Activated B cell treated with CpG ODN at 0.5 μM for 24 hours (primary cell): Measurements from ENCODE around the gene FAF1. TPM values are rescaled to one million over a fixed set of nuclear protein-coding genes. Genes with fewer than 3 reads are reported as not detected.

Source experiments
- ATAC-seq: fragments of 200-7000 bp; cut with Tn5 transposase; one replicate; pipeline ENCODE4 v1.10.0; 2021; ENCODE audit warnings: low read depth, mild to moderate bottlenecking, moderate library complexity
- CTCF ChIA-PET: fragments of 350-600 bp; sonication (Branson Sonifier 250); formaldehyde crosslinking; loops from one replicate; lab custom pipeline; 2021; ENCODE audit warnings: antibody characterized with exemption; lab: Charles Lee
- POLR2A ChIA-PET: fragments of 350-600 bp; sonication (Branson Sonifier 250); formaldehyde crosslinking; loops from one replicate; lab custom pipeline; 2021; ENCODE audit warnings: antibody characterized with exemption; lab: Charles Lee
- DNase-seq: peaks from one replicate; pipeline ENCODE4 v3.0.0; 2022
- H3K27ac Mint-ChIP-seq: one replicate; pipeline ENCODE4 v1.8.0; 2020; ENCODE audit warnings: mixed read lengths
- H3K27me3 Mint-ChIP-seq: one replicate; pipeline ENCODE4 v1.8.0; 2021; ENCODE audit warnings: mixed read lengths
- H3K36me3 Mint-ChIP-seq: one replicate; pipeline ENCODE4 v1.8.0; 2021; ENCODE audit warnings: low read depth, mixed read lengths
- H3K4me1 Mint-ChIP-seq: one replicate; pipeline ENCODE4 v1.8.0; 2021; ENCODE audit warnings: mixed read lengths
- H3K4me3 Mint-ChIP-seq: one replicate; pipeline ENCODE4 v1.8.0; 2020; ENCODE audit warnings: mild to moderate bottlenecking, mixed read lengths
- H3K9me3 Mint-ChIP-seq: one replicate; pipeline ENCODE4 v1.8.0; 2020; ENCODE audit warnings: mixed read lengths
- intact Hi-C: fragments of 100-400 bp; cut with micrococcal nuclease; formaldehyde crosslinking; loops from one replicate; pipeline ENCODE4 v1.15.1; 2024
- total RNA-seq: library from RNA; stranded (reverse); gene quantifications from 2 replicates; pipeline ENCODE4 v1.2.3, GENCODE V29; 2022
- TF ChIP-seq, protein P1 (sequence below): fragments of 200-600 bp; IDR thresholded peaks from one replicate; pipeline ENCODE4 v1.8.0; 2022; ENCODE audit warnings: antibody characterized with exemption, mild to moderate bottlenecking

The FAF1 gene
- total RNA-seq, 1 donor from 2014 or later: 61.7 TPM

- H3K27me3 Mint-ChIP-seq: peaks cover 79% of the 10 kb centered on the region
- no peak for DNase-seq
- no peaks in the 10 kb centered on the region for H3K9me3 Mint-ChIP-seq
- no peak overlapping the region for H3K4me3 Mint-ChIP-seq
- TF ChIP-seq, protein P1, sequence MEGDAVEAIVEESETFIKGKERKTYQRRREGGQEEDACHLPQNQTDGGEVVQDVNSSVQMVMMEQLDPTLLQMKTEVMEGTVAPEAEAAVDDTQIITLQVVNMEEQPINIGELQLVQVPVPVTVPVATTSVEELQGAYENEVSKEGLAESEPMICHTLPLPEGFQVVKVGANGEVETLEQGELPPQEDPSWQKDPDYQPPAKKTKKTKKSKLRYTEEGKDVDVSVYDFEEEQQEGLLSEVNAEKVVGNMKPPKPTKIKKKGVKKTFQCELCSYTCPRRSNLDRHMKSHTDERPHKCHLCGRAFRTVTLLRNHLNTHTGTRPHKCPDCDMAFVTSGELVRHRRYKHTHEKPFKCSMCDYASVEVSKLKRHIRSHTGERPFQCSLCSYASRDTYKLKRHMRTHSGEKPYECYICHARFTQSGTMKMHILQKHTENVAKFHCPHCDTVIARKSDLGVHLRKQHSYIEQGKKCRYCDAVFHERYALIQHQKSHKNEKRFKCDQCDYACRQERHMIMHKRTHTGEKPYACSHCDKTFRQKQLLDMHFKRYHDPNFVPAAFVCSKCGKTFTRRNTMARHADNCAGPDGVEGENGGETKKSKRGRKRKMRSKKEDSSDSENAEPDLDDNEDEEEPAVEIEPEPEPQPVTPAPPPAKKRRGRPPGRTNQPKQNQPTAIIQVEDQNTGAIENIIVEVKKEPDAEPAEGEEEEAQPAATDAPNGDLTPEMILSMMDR: no peak
- ATAC-seq: no peak
- no peak overlapping the region for H3K27ac Mint-ChIP-seq
- ChIA-PET POLR2A (no interaction called here), CTCF (no interaction called here)
- peaks cover 38% of the 10 kb centered on the region for H3K4me1 Mint-ChIP-seq
- intact Hi-C loops: loop anchor here (10.0 kb wide), 1 partner anchor 548 kb away; the partner anchor contains the start of gene CDKN2C
- H3K36me3 Mint-ChIP-seq: peaks cover 2% of the 10 kb centered on the region
Measured at GRCh38 chr1:50426702-50427085, 533.4 kb downstream of the FAF1 start.

DNA sequence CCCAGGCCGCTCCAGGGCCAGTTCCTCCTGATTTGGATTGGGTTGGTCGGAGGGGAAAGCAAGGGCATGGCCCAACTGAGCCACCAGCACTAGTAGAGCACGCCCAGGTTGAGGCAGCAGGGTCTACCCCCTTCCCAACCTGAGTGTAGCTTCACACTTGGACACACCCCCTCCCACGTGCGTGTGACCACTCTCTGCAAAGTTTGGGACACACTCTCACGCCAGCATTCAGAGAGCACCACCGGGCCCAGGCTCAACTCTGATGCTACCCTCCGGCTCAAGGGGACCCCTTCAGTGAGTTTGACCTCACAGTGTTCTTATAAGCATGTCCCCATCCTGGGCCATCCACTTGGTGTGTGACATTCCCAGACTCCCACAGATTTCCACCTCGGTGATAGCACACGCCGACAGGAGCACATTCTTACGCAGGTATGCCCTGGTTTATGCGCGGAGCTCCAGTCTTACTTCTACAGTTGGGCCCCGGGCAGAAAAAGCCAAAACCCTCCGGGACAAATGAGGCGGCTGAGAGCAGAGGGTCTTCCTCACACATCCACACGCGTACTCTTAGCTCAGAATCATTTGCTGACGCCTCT, 533.9 kb downstream of the FAF1 start:
- DNase-seq (no peak), ATAC-seq (no peak)
- TF ChIP-seq, protein P1: no peak
- intact Hi-C loops: loop anchor here (10.0 kb wide), 1 partner anchor 549 kb away; the partner anchor contains the start of gene CDKN2C
- Mint-ChIP-seq H3K4me3 (no peak overlapping the region), H3K36me3 (peaks cover 2% of the 10 kb centered on the region), H3K27ac (no peak overlapping the region), H3K4me1 (peaks cover 41% of the 10 kb centered on the region), H3K9me3 (no peaks in the 10 kb centered on the region), H3K27me3 (peaks cover 78% of the 10 kb centered on the region)
- POLR2A ChIA-PET: no interaction called here
- CTCF ChIA-PET: no interaction called here

DNA sequence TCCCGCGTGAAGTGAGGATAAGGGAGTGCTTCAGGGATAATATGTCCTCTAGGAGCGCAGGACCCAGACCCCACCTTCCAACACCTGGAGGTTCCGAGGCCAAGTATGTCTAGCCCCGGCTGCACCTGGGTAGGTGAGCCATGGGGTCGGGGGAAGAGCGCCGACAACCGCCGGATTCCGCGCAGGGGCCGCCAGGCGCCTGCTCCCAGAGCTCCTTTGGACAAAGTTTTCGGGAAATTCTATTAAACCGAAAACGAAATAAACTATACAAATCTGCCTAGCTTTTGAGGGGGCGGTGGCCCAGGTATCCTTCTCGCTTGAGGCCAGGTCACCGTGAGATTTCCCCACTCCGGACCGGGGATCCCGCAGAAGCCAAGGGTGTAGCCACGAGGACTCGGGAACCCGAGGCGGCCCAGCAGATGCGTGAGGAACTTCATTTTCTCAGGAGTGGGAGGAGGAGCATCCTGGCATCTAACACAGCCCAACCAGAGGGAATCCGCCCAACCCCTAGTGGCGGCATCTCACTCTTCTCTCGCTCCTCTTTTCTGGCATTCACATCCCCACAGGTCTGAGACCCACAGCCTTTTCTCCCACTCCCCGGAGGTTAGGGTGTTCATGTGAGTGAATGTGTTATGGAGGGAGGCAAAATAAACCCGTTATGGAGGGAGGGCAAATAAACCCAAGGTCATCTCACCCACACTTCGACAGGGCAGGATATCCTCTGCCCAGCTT, 534.5 kb downstream of the FAF1 start:
- Mint-ChIP-seq H3K27me3 (peaks cover 74% of the 10 kb centered on the region), H3K4me1 (peaks cover 42% of the 10 kb centered on the region), H3K9me3 (no peaks in the 10 kb centered on the region), H3K36me3 (peaks cover 2% of the 10 kb centered on the region), H3K27ac (no peak overlapping the region), H3K4me3 (peak overlapping the region; percentile 86)
- TF ChIP-seq, protein P1: no peak
- intact Hi-C loops: loop anchor here (10.0 kb wide), 1 partner anchor 549 kb away; the partner anchor contains the start of gene CDKN2C
- ATAC-seq (no peak), DNase-seq (no peak)
- CTCF ChIA-PET: no interaction called here
- POLR2A ChIA-PET: no interaction called here

DNA sequence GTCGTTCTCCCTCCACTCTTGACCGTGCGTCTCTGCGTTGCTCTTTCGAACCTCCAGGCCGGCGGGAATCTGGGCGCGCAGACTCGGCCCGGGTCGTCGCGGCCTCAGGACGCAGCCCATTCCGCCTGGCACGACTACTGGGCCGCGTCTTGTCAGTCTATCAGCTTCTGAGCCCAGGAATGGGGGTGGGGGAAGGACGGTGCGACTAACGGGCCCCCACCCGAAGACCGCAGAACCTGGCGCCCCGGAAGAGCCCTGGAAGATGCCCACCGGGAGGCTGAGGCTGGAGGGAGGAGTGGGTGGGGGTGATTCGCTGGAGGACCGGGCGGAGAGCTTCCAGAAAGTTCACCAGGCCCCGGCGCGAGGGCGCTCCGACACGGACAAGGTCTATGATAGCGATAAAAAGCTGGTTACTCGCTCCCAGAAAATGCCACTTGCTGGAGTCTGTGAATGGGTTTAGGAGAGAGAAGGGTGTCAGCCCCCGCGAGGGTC, 535.1 kb downstream of the FAF1 start:
- intact Hi-C loops: loop anchor here (10.0 kb wide), 1 partner anchor 550 kb away; the partner anchor contains the start of gene CDKN2C
- POLR2A ChIA-PET: no interaction called here
- no peak for DNase-seq
- ATAC-seq: no peak
- TF ChIP-seq, protein P1: no peak
- peak overlapping the region; percentile 86 for H3K4me3 Mint-ChIP-seq
- CTCF ChIA-PET: no interaction called here
- H3K27ac Mint-ChIP-seq: peak overlapping the region; percentile 10
- H3K27me3 Mint-ChIP-seq: peaks cover 74% of the 10 kb centered on the region
- peaks cover 48% of the 10 kb centered on the region for H3K4me1 Mint-ChIP-seq
- H3K36me3 Mint-ChIP-seq: peaks cover 2% of the 10 kb centered on the region
- no peaks in the 10 kb centered on the region for H3K9me3 Mint-ChIP-seq
